Endodermal cell (in vitro differentiated cells): ENCODE results near the gene MFSD1. TPM values are rescaled to one million over a fixed set of nuclear protein-coding genes. Genes with fewer than 3 reads are reported as not detected.

ENCODE experiments used
- DNase-seq: peaks from one replicate; pipeline ENCODE4 v3.0.0-alpha.2; 2017
- H3K27ac ChIP-seq: 2 replicates; pipeline ENCODE4 v1.5.1; 2013; ENCODE audit warnings: mild to moderate bottlenecking, low read depth, low read length, moderate library complexity
- H3K27me3 ChIP-seq: 2 replicates; pipeline ENCODE4 v1.6.1; 2013; ENCODE audit warnings: mild to moderate bottlenecking, low read length, moderate library complexity; ENCODE audit not compliant: insufficient read depth, control insufficient read depth, poor library complexity, severe bottlenecking
- H3K36me3 ChIP-seq: 2 replicates; pipeline ENCODE4 v1.7.0; 2013; ENCODE audit warnings: mild to moderate bottlenecking, low read length, moderate library complexity; ENCODE audit not compliant: control insufficient read depth, insufficient read depth
- H3K4me1 ChIP-seq: one replicate; pipeline ENCODE4 v1.7.0; 2013; ENCODE audit warnings: low read length; ENCODE audit not compliant: control insufficient read depth, insufficient read depth
- H3K4me3 ChIP-seq: 2 replicates; pipeline ENCODE4 v1.5.1; 2013; ENCODE audit warnings: mild to moderate bottlenecking, low read length, moderate library complexity
- H3K9ac ChIP-seq: 2 replicates; pipeline ENCODE4 v1.6.1; 2013; ENCODE audit warnings: mild to moderate bottlenecking, low read length, moderate library complexity; ENCODE audit not compliant: poor library complexity, severe bottlenecking; ENCODE audit errors: extremely low read depth
- H3K9me3 ChIP-seq: 2 replicates; pipeline ENCODE4 v1.6.1; 2013; ENCODE audit warnings: mild to moderate bottlenecking, low read length, moderate library complexity; ENCODE audit not compliant: control insufficient read depth
- H3K27ac Mint-ChIP-seq: 2 replicates; pipeline ENCODE4 v1.8.0; 2020; ENCODE audit warnings: mixed read lengths
- H3K27me3 Mint-ChIP-seq: 2 replicates; pipeline ENCODE4 v1.8.0; 2021; ENCODE audit warnings: mild to moderate bottlenecking, mixed read lengths; ENCODE audit not compliant: insufficient read depth
- H3K36me3 Mint-ChIP-seq: 2 replicates; pipeline ENCODE4 v1.8.0; 2020; ENCODE audit warnings: low read depth, mixed read lengths
- H3K4me1 Mint-ChIP-seq: 2 replicates; pipeline ENCODE4 v1.8.0; 2020; ENCODE audit warnings: mixed read lengths
- H3K4me3 Mint-ChIP-seq: 2 replicates; pipeline ENCODE4 v1.8.0; 2020; ENCODE audit warnings: mild to moderate bottlenecking, moderate library complexity, mixed read lengths
- H3K9me3 Mint-ChIP-seq: 2 replicates; pipeline ENCODE4 v1.8.0; 2020; ENCODE audit warnings: mild to moderate bottlenecking, mixed read lengths
- CTCF ChIP-seq: fragments of 200-600 bp; sonication (generic); conservative IDR thresholded peaks from 2 replicates; pipeline ENCODE4 v1.5.0; 2021; ENCODE audit warnings: antibody characterized with exemption, mild to moderate bottlenecking
- WGBS, 2 experiments: methylation state at CpG; one replicate each; pipeline versions ENCODE4 v1.1.5 to v1.1.7; 2013; ENCODE audit warnings: missing lambda C conversion rate in 2 of 2, mixed read lengths in 1 of 2; ENCODE audit not compliant: insufficient coverage in 1 of 2, insufficient read length in 1 of 2; 5-methylcytosine and 5-hydroxymethylcytosine counted together
- total RNA-seq, 2 donors: library from RNA; stranded (reverse); fragmentation: NEBNext Ultra II Directional in 1 of 2; extraction: Animal tissue kit (Norgen Biotek cat#: 25700) in 1 of 2; gene quantifications; 2 replicates in 1 of 2; 3 replicates in 1 of 2; pipeline ENCODE4 v1.2.1, GENCODE V29; 2021

MFSD1 gene
- total RNA-seq, 2 donors from 2014 or later: 11.7 to 13.4 TPM

- H3K9ac ChIP-seq: no peak overlapping the region
- no peak overlapping the region for H3K4me3 Mint-ChIP-seq
- no peaks in the 10 kb centered on the region for H3K36me3 ChIP-seq
- no peak overlapping the region for H3K4me3 ChIP-seq
- H3K9me3 ChIP-seq: no peaks in the 10 kb centered on the region
- no peaks in the 10 kb centered on the region for H3K27me3 Mint-ChIP-seq
- TF ChIP-seq CTCF: no peak
- H3K27ac Mint-ChIP-seq: no peak overlapping the region
- peaks cover 5% of the 10 kb centered on the region for H3K4me1 Mint-ChIP-seq
- no peak for DNase-seq
- H3K4me1 ChIP-seq: peaks cover 6% of the 10 kb centered on the region
- H3K27ac ChIP-seq: no peak overlapping the region
- no peaks in the 10 kb centered on the region for H3K27me3 ChIP-seq
- no peaks in the 10 kb centered on the region for H3K36me3 Mint-ChIP-seq
- no peaks in the 10 kb centered on the region for H3K9me3 Mint-ChIP-seq
Observed at GRCh38 chr3:158773166-158773565, 28.7 kb upstream of the MFSD1 start.

- TF ChIP-seq CTCF: peak; percentile 8
- 86 to 100% methylated on average over 1 to 6 of the region's 7 CpGs for WGBS, 2 experiments
Observed at GRCh38 chr3:158773845-158774830, 27.7 kb upstream of the MFSD1 start.

GRCh38 chr3:158774965-158775364 lies 26.9 kb upstream of the MFSD1 start:
- H3K27me3 ChIP-seq: no peaks in the 10 kb centered on the region

More at GRCh38 chr3:158773845-158774830, 27.7 kb upstream of the MFSD1 start:
- no peak for DNase-seq
- Mint-ChIP-seq H3K9me3 (no peaks in the 10 kb centered on the region), H3K36me3 (no peaks in the 10 kb centered on the region), H3K4me1 (no peaks in the 10 kb centered on the region), H3K27ac (no peak overlapping the region), H3K4me3 (no peak overlapping the region), H3K27me3 (no peaks in the 10 kb centered on the region)
- Histone ChIP-seq H3K4me1 (peaks cover 3% of the 10 kb centered on the region), H3K27ac (no peak overlapping the region), H3K9ac (no peak overlapping the region), H3K4me3 (no peak overlapping the region), H3K36me3 (no peaks in the 10 kb centered on the region), H3K9me3 (no peaks in the 10 kb centered on the region), H3K27me3 (no peaks in the 10 kb centered on the region)

More at GRCh38 chr3:158774965-158775364, 26.9 kb upstream of the MFSD1 start:
- Mint-ChIP-seq H3K27ac (no peak overlapping the region), H3K27me3 (no peaks in the 10 kb centered on the region), H3K36me3 (no peaks in the 10 kb centered on the region), H3K4me3 (no peak overlapping the region), H3K4me1 (no peaks in the 10 kb centered on the region), H3K9me3 (no peaks in the 10 kb centered on the region)
- TF ChIP-seq CTCF: no peak
- no peaks in the 10 kb centered on the region for H3K9me3 ChIP-seq
- H3K27ac ChIP-seq: no peak overlapping the region
- H3K9ac ChIP-seq: no peak overlapping the region
- DNase-seq: no peak
- H3K36me3 ChIP-seq: no peaks in the 10 kb centered on the region
- 91% methylated on average over 2 of the region's 2 CpGs; no CpG with 5 or more reads in 1 of the 2 experiments for WGBS, 2 experiments
- H3K4me3 ChIP-seq: no peak overlapping the region
- H3K4me1 ChIP-seq: no peaks in the 10 kb centered on the region
